RWPE2 (cell line): ENCODE data around the gene FAXC.
"Not testable (repeated sequence)": the region's sequence is repeated elsewhere in the genome, so short reads cannot be mapped to it uniquely, and the experiment has no call there.

Source experiments
- ATAC-seq: fragments of 200-7000 bp; cut with Tn5 transposase; 3 replicates; pipeline ENCODE4 v1.9.1; 2021; ENCODE audit warnings: low read depth
- DNase-seq: peaks from one replicate; pipeline ENCODE4 v3.0.0-alpha.2; 2020; ENCODE audit warnings: low spot score
- H3K27ac ChIP-seq: fragments of 450-650 bp; 2 replicates; pipeline ENCODE4 v1.5.1; 2017; ENCODE audit warnings: mild to moderate bottlenecking; ENCODE audit not compliant: poor library complexity, severe bottlenecking
- H3K27me3 ChIP-seq: fragments of 250-450 bp; sonication (Bioruptor Pico); 2 replicates; pipeline ENCODE4 v1.5.1; 2021; ENCODE audit warnings: mild to moderate bottlenecking, moderate library complexity; ENCODE audit not compliant: insufficient read depth, poor library complexity, severe bottlenecking
- H3K36me3 ChIP-seq: fragments of 250-450 bp; sonication (Bioruptor Pico); 2 replicates; pipeline ENCODE4 v1.5.1; 2020; ENCODE audit warnings: low read depth, mild to moderate bottlenecking, moderate library complexity
- H3K4me1 ChIP-seq: fragments of 250-450 bp; sonication (Bioruptor Pico); 2 replicates; pipeline ENCODE4 v1.5.1; 2021; ENCODE audit warnings: mild to moderate bottlenecking, moderate library complexity; ENCODE audit not compliant: insufficient read depth, poor library complexity, severe bottlenecking
- H3K4me3 ChIP-seq: fragments of 250-450 bp; sonication (Bioruptor Pico); 2 replicates; pipeline ENCODE4 v1.5.1; 2021; ENCODE audit warnings: mild to moderate bottlenecking, moderate library complexity; ENCODE audit not compliant: severe bottlenecking
- H3K9me3 ChIP-seq: fragments of 250-450 bp; sonication (Bioruptor Pico); 2 replicates; pipeline ENCODE4 v1.5.1; 2021; ENCODE audit warnings: mild to moderate bottlenecking, moderate library complexity; ENCODE audit not compliant: severe bottlenecking
- TF ChIP-seq, protein P1 (sequence below): fragments of 450-650 bp; IDR thresholded peaks from one replicate; pipeline ENCODE4 v1.5.1; 2017; ENCODE audit warnings: mild to moderate bottlenecking, moderate library complexity; ENCODE audit not compliant: poor library complexity, severe bottlenecking

FAXC gene

DNA sequence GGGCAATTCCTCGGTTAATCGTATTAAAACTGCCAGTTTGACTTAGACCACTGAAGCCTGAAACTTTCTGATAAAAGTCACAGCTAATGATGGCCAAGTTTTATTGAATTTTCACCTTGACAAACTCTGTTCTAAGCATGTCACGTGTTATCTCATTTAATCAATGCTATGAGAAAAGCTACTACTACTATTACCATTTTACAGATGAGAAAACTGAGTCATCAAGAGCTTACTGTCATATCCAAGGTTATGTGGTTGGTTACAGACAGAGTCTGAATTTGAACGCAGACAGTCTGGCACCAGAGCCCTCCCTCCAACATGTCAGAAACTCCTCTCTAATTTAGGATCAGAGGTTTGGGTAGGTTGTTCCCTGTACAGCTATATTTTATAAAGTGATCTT is 4.3 kb downstream of the FAXC start:
- peaks cover 6% of the 10 kb centered on the region for H3K4me1 ChIP-seq
- DNase-seq (no peak), ATAC-seq (no peak)
- H3K9me3 ChIP-seq: no peaks in the 10 kb centered on the region
- TF ChIP-seq, protein P1, sequence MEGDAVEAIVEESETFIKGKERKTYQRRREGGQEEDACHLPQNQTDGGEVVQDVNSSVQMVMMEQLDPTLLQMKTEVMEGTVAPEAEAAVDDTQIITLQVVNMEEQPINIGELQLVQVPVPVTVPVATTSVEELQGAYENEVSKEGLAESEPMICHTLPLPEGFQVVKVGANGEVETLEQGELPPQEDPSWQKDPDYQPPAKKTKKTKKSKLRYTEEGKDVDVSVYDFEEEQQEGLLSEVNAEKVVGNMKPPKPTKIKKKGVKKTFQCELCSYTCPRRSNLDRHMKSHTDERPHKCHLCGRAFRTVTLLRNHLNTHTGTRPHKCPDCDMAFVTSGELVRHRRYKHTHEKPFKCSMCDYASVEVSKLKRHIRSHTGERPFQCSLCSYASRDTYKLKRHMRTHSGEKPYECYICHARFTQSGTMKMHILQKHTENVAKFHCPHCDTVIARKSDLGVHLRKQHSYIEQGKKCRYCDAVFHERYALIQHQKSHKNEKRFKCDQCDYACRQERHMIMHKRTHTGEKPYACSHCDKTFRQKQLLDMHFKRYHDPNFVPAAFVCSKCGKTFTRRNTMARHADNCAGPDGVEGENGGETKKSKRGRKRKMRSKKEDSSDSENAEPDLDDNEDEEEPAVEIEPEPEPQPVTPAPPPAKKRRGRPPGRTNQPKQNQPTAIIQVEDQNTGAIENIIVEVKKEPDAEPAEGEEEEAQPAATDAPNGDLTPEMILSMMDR: no peak
- H3K36me3 ChIP-seq: no peaks in the 10 kb centered on the region
- no peak overlapping the region for H3K4me3 ChIP-seq
- no peaks in the 10 kb centered on the region for H3K27me3 ChIP-seq
- no peak overlapping the region for H3K27ac ChIP-seq

- H3K4me3 ChIP-seq: no peak overlapping the region
- no peak for DNase-seq
- ATAC-seq: peak; percentile 58
- TF ChIP-seq, protein P1: no peak
- no peaks in the 10 kb centered on the region for H3K9me3 ChIP-seq
- H3K27me3 ChIP-seq: no peaks in the 10 kb centered on the region
- H3K36me3 ChIP-seq: no peaks in the 10 kb centered on the region
- H3K4me1 ChIP-seq: peaks cover 5% of the 10 kb centered on the region
- H3K27ac ChIP-seq: peak overlapping the region; percentile 46
These were observed 5.2 kb downstream of the FAXC start for GRCh38 chr6:99344289-99344688.

- no peak overlapping the region for H3K4me3 ChIP-seq
- no peaks in the 10 kb centered on the region for H3K9me3 ChIP-seq
- H3K27ac ChIP-seq: no peak overlapping the region
- ATAC-seq (peak; percentile 36; the same call in 1 of the 3 replicates), DNase-seq (no peak)
- peaks cover 5% of the 10 kb centered on the region for H3K4me1 ChIP-seq
- TF ChIP-seq, protein P1: no peak
- no peaks in the 10 kb centered on the region for H3K36me3 ChIP-seq
- no peaks in the 10 kb centered on the region for H3K27me3 ChIP-seq
These were observed 7.5 kb downstream of the FAXC start for GRCh38 chr6:99341862-99342455.

GRCh38 chr6:99338188-99338587 is 11.3 kb downstream of the FAXC start:
- Histone ChIP-seq H3K9me3 (no peaks in the 10 kb centered on the region), H3K36me3 (no peaks in the 10 kb centered on the region), H3K4me1 (no peaks in the 10 kb centered on the region), H3K27me3 (no peaks in the 10 kb centered on the region), H3K4me3 (no peak overlapping the region), H3K27ac (no peak overlapping the region)
- TF ChIP-seq, protein P1: no peak
- ATAC-seq (no peak), DNase-seq (no peak)

DNA sequence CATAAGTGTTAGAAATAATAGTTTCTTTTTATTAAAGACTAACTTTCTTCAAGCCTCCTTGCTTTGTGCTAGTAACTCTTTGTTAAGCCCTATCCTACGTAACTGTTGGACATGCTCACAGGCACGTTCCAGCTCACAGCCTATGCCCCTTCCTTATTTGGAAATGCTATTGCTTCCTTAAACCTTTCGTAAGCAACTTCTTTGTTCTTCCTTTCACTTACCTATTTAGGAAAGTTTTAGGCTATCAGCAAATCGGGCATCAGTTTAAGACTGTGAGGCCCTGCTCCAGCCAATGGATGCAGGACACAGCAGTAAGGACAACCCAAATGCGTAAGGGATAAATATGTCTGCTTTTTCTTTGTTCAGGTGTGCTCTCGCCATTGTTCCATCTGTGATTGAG is 14.2 kb downstream of the FAXC start:
- H3K4me1 ChIP-seq, H3K4me3 ChIP-seq, DNase-seq, ATAC-seq, H3K27ac ChIP-seq, H3K36me3 ChIP-seq, H3K27me3 ChIP-seq, H3K9me3 ChIP-seq: not testable (repeated sequence)
